Body of pancreas (tissue), 4 donors: ENCODE data around the gene C16orf74. TPM values are rescaled to one million over a fixed set of nuclear protein-coding genes. Genes with fewer than 3 reads are reported as not detected.
A peak's percentile ranks its signal among the peaks of the same experiment; 100 is the strongest.

Source experiments
- ATAC-seq: fragments of 150-250 bp; one replicate; pipeline ENCODE4 v1.9.1; 2016
- DNase-seq, 4 donors: peaks; one replicate each; pipeline ENCODE4 v3.0.0-alpha.2; 2019
- H3K27ac ChIP-seq, 4 donors: fragments of 200-600 bp; sonication (generic); 1 replicate in 3 of 4; 2 replicates in 1 of 4; pipeline versions ENCODE4 v1.5.1 to v1.6.1; 2016 to 2019; ENCODE audit warnings: mild to moderate bottlenecking in 1 of 4, mixed read lengths in 1 of 4, moderate library complexity in 1 of 4
- H3K27me3 ChIP-seq, 2 donors: fragments of 200-600 bp; sonication (generic); one replicate each; pipeline ENCODE4 v1.6.0; 2016; ENCODE audit warnings: mild to moderate bottlenecking in 1 of 2
- H3K36me3 ChIP-seq, 2 donors: fragments of 200-600 bp; sonication (generic); replicated peaks in 1 of 2; 2 replicates each; pipeline ENCODE4 v1.5.1; 2016; ENCODE audit warnings: low read depth in 2 of 2; ENCODE audit not compliant: insufficient read depth in 1 of 2
- H3K4me1 ChIP-seq: fragments of 200-600 bp; sonication (generic); one replicate; pipeline ENCODE4 v1.6.0; 2016
- H3K4me3 ChIP-seq, 2 donors: fragments of 200-600 bp; sonication (generic); 1 replicate in 1 of 2; 2 replicates in 1 of 2; pipeline ENCODE4 v1.5.1; 2016 to 2019
- H3K9me3 ChIP-seq, 3 donors: fragments of 200-600 bp; sonication (generic); 1 replicate in 2 of 3; 2 replicates in 1 of 3; pipeline ENCODE4 v1.5.1; 2016
- CTCF ChIP-seq, 7 experiments: fragments of 450-650 bp in 4 of 7; fragments of 200-600 bp in 3 of 7; sonication (generic) in 3 of 7; IDR thresholded peaks; one replicate each; pipeline ENCODE4 v1.5.1; 2016 to 2019; ENCODE audit warnings: antibody characterized with exemption in 7 of 7
- POLR2A ChIP-seq, 3 donors: fragments of 450-650 bp; IDR thresholded peaks; one replicate each; pipeline ENCODE4 v1.6.1; 2016; ENCODE audit warnings: antibody characterized with exemption in 3 of 3, mild to moderate bottlenecking in 2 of 3
- whole genome bisulfite sequencing, 2 donors: methylation state at CpG; one replicate each; pipeline ENCODE4 v1.1.5; 2017; 5-methylcytosine and 5-hydroxymethylcytosine counted together
- intact Hi-C: fragments of 100-400 bp; cut with DNase I; formaldehyde crosslinking; loops from one replicate; pipeline ENCODE4 v1.15.1; 2023
- total RNA-seq, 2 donors: library from RNA; depleted of rRNA; stranded (reverse); fragments of >200 nt; gene quantifications; one replicate each; pipeline ENCODE4 v1.1.0, GENCODE V29; 2016

Gene C16orf74
- total RNA-seq, 2 donors from 2014 or later = 1.0 to 5.9 TPM

- TF ChIP-seq CTCF (IDR thresholded peaks at IDR 0.05) (no peak), POLR2A (IDR thresholded peaks at IDR 0.05) (no peak)
- Histone ChIP-seq H3K36me3 (no peaks in the 10 kb centered on the region), H3K27me3 (no peaks in the 10 kb centered on the region), H3K4me1 (peaks cover 23% of the 10 kb centered on the region), H3K4me3 (peak within 1 kb of the TSS in 1 of 2 donors; percentile 37), H3K27ac (no peak within 1 kb of the TSS), H3K9me3 (no peaks in the 10 kb centered on the region)
- 3 to 5% methylated on average over 25 to 71 of the region's 86 CpGs for WGBS, 2 donors
- ATAC-seq (peak; percentile 99), DNase-seq (peak; percentile 93 to 95 (median 94))
- intact Hi-C loops = no loop called here
Measured at GRCh38 chr16:85688586-85689284, 62.2 kb downstream of the C16orf74 start, which contains the start of gene GINS2. TSS of gene GINS2 (minus strand) at chr16:85688954. CDS start at chr16:85688898, 56 bp downstream.

DNA sequence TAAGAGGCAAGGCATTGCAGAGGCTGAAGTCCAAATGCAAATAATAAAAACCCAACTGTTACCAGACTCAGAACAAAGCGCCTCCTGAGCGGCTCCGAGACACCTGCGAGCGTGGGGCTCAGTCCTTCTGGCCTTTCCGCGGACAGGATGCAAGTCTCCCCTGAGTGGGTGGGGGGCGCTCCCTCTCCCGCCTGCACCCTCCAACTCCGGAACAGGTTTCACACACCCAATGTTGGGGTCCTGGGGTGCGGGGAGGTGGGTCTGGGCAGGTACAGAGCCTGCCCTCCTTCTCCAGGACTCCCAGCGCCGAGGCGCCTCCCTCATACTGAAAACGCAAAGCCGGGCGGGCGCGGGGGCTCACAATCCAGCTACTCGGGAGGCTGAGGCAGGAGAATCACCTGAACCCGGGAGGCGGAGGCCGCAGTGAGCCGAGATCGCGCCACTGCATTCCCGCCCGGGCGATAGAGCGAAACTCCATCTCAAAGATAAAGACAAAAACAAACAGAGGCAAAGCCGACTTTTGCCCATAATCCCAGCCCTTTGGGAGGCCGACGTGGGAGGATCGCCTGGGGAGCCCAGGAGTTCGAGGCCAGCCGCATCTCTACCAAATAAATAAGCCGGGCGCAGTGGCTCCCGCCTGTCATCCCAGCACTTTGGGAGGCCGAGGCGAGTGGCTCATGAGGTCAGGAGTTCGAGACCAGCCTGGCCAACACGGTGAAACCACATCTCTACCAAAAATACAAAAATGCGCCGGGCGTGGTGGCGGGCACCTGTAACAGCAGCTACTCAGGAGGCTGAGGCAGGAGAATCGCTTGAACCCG is 63.0 kb downstream of the C16orf74 start:
- no peaks in the 10 kb centered on the region for H3K27me3 ChIP-seq
- DNase-seq (no peak), ATAC-seq (no peak)
- H3K4me1 ChIP-seq = peaks cover 23% of the 10 kb centered on the region
- WGBS, 2 donors = 72 to 76% methylated on average over 39 to 46 of the region's 49 CpGs
- no peak overlapping the region for H3K4me3 ChIP-seq
- H3K27ac ChIP-seq = no peak overlapping the region
- intact Hi-C loops = no loop called here
- H3K36me3 ChIP-seq = no peaks in the 10 kb centered on the region
- no peaks in the 10 kb centered on the region for H3K9me3 ChIP-seq
- no peak for TF ChIP-seq POLR2A (IDR thresholded peaks at IDR 0.05)
- TF ChIP-seq CTCF (IDR thresholded peaks at IDR 0.05) = no peak

DNA sequence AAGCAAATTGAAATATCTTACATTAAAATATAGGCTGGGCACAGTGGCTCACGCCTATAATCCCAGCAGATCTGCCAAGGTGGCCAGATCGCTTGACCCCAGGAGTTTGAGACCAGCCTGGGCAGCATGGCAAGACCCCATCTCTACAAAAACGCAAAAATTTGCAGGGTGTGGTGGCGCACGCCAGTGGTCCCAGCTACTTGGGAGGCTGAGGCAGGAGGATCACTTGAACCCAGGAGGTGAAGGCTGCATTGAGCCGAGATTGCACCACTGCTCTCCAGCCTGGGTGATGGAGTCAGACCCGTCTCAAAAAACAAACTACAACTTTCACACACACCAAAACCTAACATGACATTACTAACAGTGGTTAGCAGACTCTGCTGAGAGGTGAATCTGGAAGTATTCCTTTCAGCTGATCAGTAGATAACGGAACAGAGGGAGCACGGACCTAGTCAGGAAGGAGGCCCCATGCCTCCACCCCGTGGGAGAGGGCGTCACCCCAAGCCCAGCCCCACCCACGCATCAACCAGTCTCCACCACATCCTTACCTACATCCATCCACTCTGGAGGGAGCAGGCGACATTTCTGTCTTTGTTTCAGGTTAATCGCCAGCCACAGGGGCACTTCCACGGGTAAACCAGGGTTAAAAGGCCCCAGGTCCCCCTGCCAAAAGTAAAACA is 63.8 kb downstream of the C16orf74 start:
- H3K36me3 ChIP-seq = no peaks in the 10 kb centered on the region
- H3K4me1 ChIP-seq = peaks cover 23% of the 10 kb centered on the region
- TF ChIP-seq CTCF (IDR thresholded peaks at IDR 0.05) = no peak
- no peak for TF ChIP-seq POLR2A (IDR thresholded peaks at IDR 0.05)
- ATAC-seq (no peak), DNase-seq (no peak)
- WGBS, 2 donors = 78 to 79% methylated on average over 15 of the region's 15 CpGs
- no peaks in the 10 kb centered on the region for H3K27me3 ChIP-seq
- H3K4me3 ChIP-seq = no peak overlapping the region
- intact Hi-C loops = no loop called here
- H3K9me3 ChIP-seq = no peaks in the 10 kb centered on the region
- no peak overlapping the region for H3K27ac ChIP-seq

DNA sequence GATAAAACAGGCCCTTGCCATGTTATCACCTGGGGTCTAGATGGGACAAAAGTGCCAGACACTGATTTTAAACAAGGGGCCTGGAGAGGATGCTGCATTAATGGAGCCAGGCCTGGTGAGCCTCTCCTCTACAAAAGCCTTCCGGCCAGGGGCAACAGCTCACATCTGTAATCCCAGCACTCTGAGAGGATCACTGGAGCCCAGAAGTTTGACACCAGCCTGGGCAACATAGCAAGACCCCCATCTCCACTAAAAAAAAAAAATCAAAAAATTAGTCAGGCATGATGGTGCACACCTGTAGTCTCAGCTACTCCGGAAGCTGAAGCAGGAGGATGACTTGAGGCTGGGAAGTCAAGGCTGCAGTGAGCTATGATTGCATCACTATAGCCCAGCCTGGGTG is 65.6 kb downstream of the C16orf74 start:
- no peak for ATAC-seq
- no peaks in the 10 kb centered on the region for H3K36me3 ChIP-seq
- no peak for DNase-seq
- 100% methylated on average over 1 to 2 of the region's 2 CpGs for WGBS, 2 donors
- TF ChIP-seq CTCF (IDR thresholded peaks at IDR 0.05) (no peak), POLR2A (IDR thresholded peaks at IDR 0.05) (no peak)
- H3K27me3 ChIP-seq = no peaks in the 10 kb centered on the region
- H3K27ac ChIP-seq = no peak overlapping the region
- no peak overlapping the region for H3K4me3 ChIP-seq
- intact Hi-C loops = no loop called here
- H3K9me3 ChIP-seq = no peaks in the 10 kb centered on the region
- peaks cover 18% of the 10 kb centered on the region for H3K4me1 ChIP-seq
